Neural progenitor cell (in vitro differentiated cells): ENCODE data around the gene C5AR2. TPM values are rescaled to one million over a fixed set of nuclear protein-coding genes. Genes with fewer than 3 reads are reported as not detected.
A peak's percentile ranks its signal among the peaks of the same experiment; 100 is the strongest.

Source experiments
- DNase-seq: peaks from one replicate; pipeline ENCODE4 v3.0.0-alpha.2; 2016; ENCODE audit warnings: low spot score
- H2AFZ ChIP-seq: fragments of 200-600 bp; sonication (generic); replicated peaks from 2 replicates; pipeline ENCODE4 v1.6.1; 2016; ENCODE audit warnings: antibody characterized with exemption
- H3F3A ChIP-seq: fragments of 200-600 bp; sonication (generic); 2 replicates; pipeline ENCODE4 v1.6.1; 2016; ENCODE audit warnings: antibody characterized with exemption, low read depth
- H3K27ac ChIP-seq: fragments of 200-600 bp; sonication (generic); 2 replicates; pipeline ENCODE4 v1.5.1; 2016; ENCODE audit warnings: mild to moderate bottlenecking
- H3K27me3 ChIP-seq: fragments of 200-600 bp; sonication (generic); 2 replicates; pipeline ENCODE4 v1.6.1; 2016; ENCODE audit warnings: mild to moderate bottlenecking, moderate library complexity
- H3K36me3 ChIP-seq: fragments of 200-600 bp; sonication (generic); 2 replicates; pipeline ENCODE4 v1.5.1; 2016
- H3K4me1 ChIP-seq: fragments of 200-600 bp; sonication (generic); 2 replicates; pipeline ENCODE4 v1.6.1; 2016; ENCODE audit warnings: mixed run types
- H3K4me2 ChIP-seq: fragments of 200-600 bp; sonication (generic); 2 replicates; pipeline ENCODE4 v1.6.1; 2016
- H3K4me3 ChIP-seq: fragments of 200-600 bp; sonication (generic); 2 replicates; pipeline ENCODE4 v1.5.1; 2016
- H3K79me2 ChIP-seq: fragments of 200-600 bp; sonication (generic); 2 replicates; pipeline ENCODE4 v1.6.1; 2016; ENCODE audit warnings: low read depth
- H3K9ac ChIP-seq: fragments of 200-600 bp; sonication (generic); 2 replicates; pipeline ENCODE4 v1.6.1; 2016
- H3K9me3 ChIP-seq: fragments of 200-600 bp; sonication (generic); 2 replicates; pipeline ENCODE4 v1.5.1; 2016; ENCODE audit warnings: low read depth
- H4K20me1 ChIP-seq: fragments of 200-600 bp; sonication (generic); 2 replicates; pipeline ENCODE4 v1.6.1; 2016; ENCODE audit warnings: low read depth
- H3K27ac Mint-ChIP-seq: 3 replicates; pipeline ENCODE4 v1.8.0; 2021; ENCODE audit warnings: mixed read lengths
- H3K27me3 Mint-ChIP-seq: 2 replicates; pipeline ENCODE4 v1.8.0; 2022; ENCODE audit warnings: low read depth, mild to moderate bottlenecking, inconsistent platforms, moderate library complexity, mixed read lengths; ENCODE audit not compliant: insufficient read depth
- H3K36me3 Mint-ChIP-seq: 3 replicates; pipeline ENCODE4 v1.8.0; 2021; ENCODE audit warnings: mixed read lengths
- H3K4me1 Mint-ChIP-seq: 3 replicates; pipeline ENCODE4 v1.8.0; 2021; ENCODE audit warnings: mixed read lengths
- H3K4me3 Mint-ChIP-seq: 3 replicates; pipeline ENCODE4 v1.8.0; 2021; ENCODE audit warnings: mild to moderate bottlenecking, moderate library complexity, mixed read lengths
- H3K9me3 Mint-ChIP-seq: 3 replicates; pipeline ENCODE4 v1.8.0; 2020; ENCODE audit warnings: mixed read lengths
- EZH2 ChIP-seq: fragments of 200-600 bp; sonication (generic); IDR thresholded peaks from 2 replicates; pipeline ENCODE4 v1.6.1; 2017; ENCODE audit warnings: antibody characterized with exemption, mild to moderate bottlenecking, moderate library complexity
- EZH2phosphoT487 ChIP-seq: fragments of 200-600 bp; sonication (generic); IDR thresholded peaks from 2 replicates; pipeline ENCODE4 v1.6.1; 2017; ENCODE audit warnings: antibody characterized with exemption
- total RNA-seq: library from RNA; depleted of rRNA; stranded (reverse); fragments of >200 nt; gene quantifications from 2 replicates; pipeline ENCODE4 v1.2.3, GENCODE V29; 2015; ENCODE audit warnings: low replicate concordance
- TF ChIP-seq, protein P1 (sequence below): fragments of 200-600 bp; sonication (generic); IDR thresholded peaks from 2 replicates; pipeline ENCODE4 v1.5.1; 2017; ENCODE audit warnings: antibody characterized with exemption, mild to moderate bottlenecking

C5AR2 gene
- total RNA-seq, 1 donor from 2014 or later: not detected

DNA sequence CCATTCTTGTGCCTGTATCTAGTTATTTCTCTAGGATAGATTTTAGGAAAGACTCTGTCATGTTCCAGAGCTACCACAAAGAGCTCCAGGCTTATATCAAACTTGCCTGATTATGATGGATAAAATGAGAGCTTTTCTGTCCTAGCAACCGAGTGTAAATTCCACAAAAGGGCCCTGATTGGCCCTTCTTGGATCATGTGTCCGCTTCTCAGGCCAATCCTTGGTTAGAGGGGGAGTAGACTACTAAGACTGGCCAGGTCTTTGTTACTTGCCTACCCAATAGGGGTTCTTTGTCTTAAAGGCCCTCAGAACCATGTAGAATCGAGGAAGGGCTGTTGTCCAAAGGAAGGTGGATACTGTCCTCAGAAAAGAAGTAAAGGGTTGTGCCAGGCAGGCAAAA, 19.6 kb downstream of the C5AR2 start:
- TF ChIP-seq, protein P1, sequence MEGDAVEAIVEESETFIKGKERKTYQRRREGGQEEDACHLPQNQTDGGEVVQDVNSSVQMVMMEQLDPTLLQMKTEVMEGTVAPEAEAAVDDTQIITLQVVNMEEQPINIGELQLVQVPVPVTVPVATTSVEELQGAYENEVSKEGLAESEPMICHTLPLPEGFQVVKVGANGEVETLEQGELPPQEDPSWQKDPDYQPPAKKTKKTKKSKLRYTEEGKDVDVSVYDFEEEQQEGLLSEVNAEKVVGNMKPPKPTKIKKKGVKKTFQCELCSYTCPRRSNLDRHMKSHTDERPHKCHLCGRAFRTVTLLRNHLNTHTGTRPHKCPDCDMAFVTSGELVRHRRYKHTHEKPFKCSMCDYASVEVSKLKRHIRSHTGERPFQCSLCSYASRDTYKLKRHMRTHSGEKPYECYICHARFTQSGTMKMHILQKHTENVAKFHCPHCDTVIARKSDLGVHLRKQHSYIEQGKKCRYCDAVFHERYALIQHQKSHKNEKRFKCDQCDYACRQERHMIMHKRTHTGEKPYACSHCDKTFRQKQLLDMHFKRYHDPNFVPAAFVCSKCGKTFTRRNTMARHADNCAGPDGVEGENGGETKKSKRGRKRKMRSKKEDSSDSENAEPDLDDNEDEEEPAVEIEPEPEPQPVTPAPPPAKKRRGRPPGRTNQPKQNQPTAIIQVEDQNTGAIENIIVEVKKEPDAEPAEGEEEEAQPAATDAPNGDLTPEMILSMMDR: no peak
- TF ChIP-seq EZH2: no peak
- no peak for TF ChIP-seq EZH2phosphoT487
- peaks cover 9% of the 10 kb centered on the region for H3F3A ChIP-seq
- peaks cover 5% of the 10 kb centered on the region for H4K20me1 ChIP-seq
- peak; percentile 31 for DNase-seq
- no peak overlapping the region for H2AFZ ChIP-seq
- no peak overlapping the region for H3K4me3 ChIP-seq
- H3K4me1 ChIP-seq: peaks cover 11% of the 10 kb centered on the region
- Mint-ChIP-seq H3K36me3 (peaks cover 21% of the 10 kb centered on the region), H3K4me3 (peak overlapping the region; percentile 46), H3K9me3 (no peaks in the 10 kb centered on the region), H3K27ac (no peak overlapping the region), H3K4me1 (peaks cover 25% of the 10 kb centered on the region), H3K27me3 (peaks cover 8% of the 10 kb centered on the region)
- H3K9ac ChIP-seq: no peak overlapping the region
- peaks cover 7% of the 10 kb centered on the region for H3K27me3 ChIP-seq
- H3K9me3 ChIP-seq: no peaks in the 10 kb centered on the region
- H3K79me2 ChIP-seq: peaks cover 35% of the 10 kb centered on the region
- no peaks in the 10 kb centered on the region for H3K36me3 ChIP-seq
- H3K4me2 ChIP-seq: peak overlapping the region; percentile 46
- no peak overlapping the region for H3K27ac ChIP-seq

GRCh38 chr19:47352095-47352494, 20.1 kb downstream of the C5AR2 start:
- Histone ChIP-seq H3K4me2 (no peak overlapping the region), H3K27me3 (peaks cover 7% of the 10 kb centered on the region), H2AFZ (no peak overlapping the region), H3K4me1 (peaks cover 11% of the 10 kb centered on the region), H3K36me3 (no peaks in the 10 kb centered on the region), H3K79me2 (peaks cover 35% of the 10 kb centered on the region), H3K4me3 (no peak overlapping the region), H3K9me3 (no peaks in the 10 kb centered on the region), H3K9ac (no peak overlapping the region), H3F3A (peaks cover 9% of the 10 kb centered on the region), H4K20me1 (peaks cover 5% of the 10 kb centered on the region), H3K27ac (no peak overlapping the region)
- no peak for TF ChIP-seq EZH2
- TF ChIP-seq, protein P1: no peak
- TF ChIP-seq EZH2phosphoT487: no peak
- no peak overlapping the region for H3K4me3 Mint-ChIP-seq
- no peak for DNase-seq
- H3K27ac Mint-ChIP-seq: no peak overlapping the region
- peaks cover 25% of the 10 kb centered on the region for H3K4me1 Mint-ChIP-seq
- H3K9me3 Mint-ChIP-seq: no peaks in the 10 kb centered on the region
- peaks cover 8% of the 10 kb centered on the region for H3K27me3 Mint-ChIP-seq
- peaks cover 25% of the 10 kb centered on the region for H3K36me3 Mint-ChIP-seq

DNA sequence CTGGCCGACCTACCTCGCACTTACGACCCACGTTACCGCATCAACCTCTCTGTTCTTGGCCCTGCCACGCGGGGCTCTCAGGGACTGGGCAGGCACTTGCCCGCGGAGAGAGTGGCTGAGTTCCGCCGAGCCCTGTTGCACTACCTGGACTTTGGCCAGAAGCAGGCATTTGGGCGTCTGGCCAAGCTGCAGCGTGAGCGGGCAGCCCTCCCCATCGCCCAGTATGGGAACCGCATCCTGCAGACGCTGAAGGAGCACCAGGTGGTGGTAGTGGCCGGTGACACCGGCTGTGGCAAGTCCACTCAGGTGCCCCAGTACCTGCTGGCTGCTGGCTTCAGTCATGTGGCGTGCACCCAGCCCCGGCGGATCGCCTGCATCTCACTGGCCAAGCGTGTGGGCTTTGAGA, 21.3 kb downstream of the C5AR2 start:
- H3F3A ChIP-seq: peaks cover 4% of the 10 kb centered on the region
- peaks cover 5% of the 10 kb centered on the region for H4K20me1 ChIP-seq
- Mint-ChIP-seq H3K27ac (no peak overlapping the region), H3K27me3 (peaks cover 7% of the 10 kb centered on the region), H3K9me3 (no peaks in the 10 kb centered on the region), H3K36me3 (peaks cover 30% of the 10 kb centered on the region), H3K4me1 (peaks cover 25% of the 10 kb centered on the region), H3K4me3 (no peak overlapping the region)
- no peak overlapping the region for H3K27ac ChIP-seq
- peaks cover 4% of the 10 kb centered on the region for H3K27me3 ChIP-seq
- no peaks in the 10 kb centered on the region for H3K9me3 ChIP-seq
- no peak overlapping the region for H3K9ac ChIP-seq
- peaks cover 35% of the 10 kb centered on the region for H3K79me2 ChIP-seq
- H2AFZ ChIP-seq: no peak overlapping the region
- no peaks in the 10 kb centered on the region for H3K36me3 ChIP-seq
- peaks cover 11% of the 10 kb centered on the region for H3K4me1 ChIP-seq
- H3K4me2 ChIP-seq: no peak overlapping the region
- no peak overlapping the region for H3K4me3 ChIP-seq
- DNase-seq: no peak
- TF ChIP-seq EZH2: no peak
- TF ChIP-seq, protein P1: no peak
- no peak for TF ChIP-seq EZH2phosphoT487
